Measurements from ENCODE around the gene SRSF1.
"Not testable (repeated sequence)": the region's sequence is repeated elsewhere in the genome, so short reads cannot be mapped to it uniquely, and the experiment has no call there.

Gene SRSF1, protein sequence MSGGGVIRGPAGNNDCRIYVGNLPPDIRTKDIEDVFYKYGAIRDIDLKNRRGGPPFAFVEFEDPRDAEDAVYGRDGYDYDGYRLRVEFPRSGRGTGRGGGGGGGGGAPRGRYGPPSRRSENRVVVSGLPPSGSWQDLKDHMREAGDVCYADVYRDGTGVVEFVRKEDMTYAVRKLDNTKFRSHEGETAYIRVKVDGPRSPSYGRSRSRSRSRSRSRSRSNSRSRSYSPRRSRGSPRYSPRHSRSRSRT

DNA sequence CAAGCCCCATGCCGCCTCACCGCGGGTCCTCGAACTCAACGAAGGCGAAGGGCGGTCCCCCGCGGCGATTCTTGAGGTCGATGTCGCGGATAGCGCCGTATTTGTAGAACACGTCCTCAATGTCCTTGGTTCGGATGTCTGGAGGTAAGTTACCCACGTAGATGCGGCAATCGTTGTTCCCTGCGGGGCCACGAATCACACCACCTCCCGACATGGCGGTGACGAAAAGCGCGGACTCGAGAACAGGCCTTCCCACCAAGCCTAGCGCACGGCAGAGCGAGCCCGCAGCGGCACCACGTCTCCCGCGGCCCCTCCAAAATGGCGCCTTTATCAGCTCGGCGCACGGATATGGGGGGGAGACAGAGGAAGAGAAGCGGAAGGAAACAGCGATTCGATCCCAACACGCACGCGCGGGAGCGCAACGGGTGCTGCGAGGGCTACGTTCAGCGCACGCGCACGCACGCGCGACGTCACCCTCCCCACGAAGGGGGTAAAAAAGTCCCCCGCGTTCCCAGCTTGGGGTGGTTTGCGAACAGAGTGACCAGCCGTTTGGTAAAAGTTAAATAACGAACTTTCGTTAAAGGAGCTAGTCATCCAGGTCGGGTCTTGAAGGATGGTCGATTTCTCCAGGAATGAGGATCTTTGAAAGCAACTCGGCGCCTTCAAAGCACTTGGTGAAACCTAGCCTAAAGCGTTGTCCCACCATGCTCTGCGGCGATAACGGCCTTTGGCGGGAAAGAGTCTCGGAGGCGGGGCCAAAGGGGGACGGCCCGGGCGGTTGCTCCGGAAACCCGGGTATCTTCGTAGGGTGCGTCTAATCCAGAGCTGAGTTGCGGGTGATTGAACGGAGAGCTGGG is at the start of gene SRSF1:
Gene SRSF1 (minus strand): TSS at position 323 of the 857 bp plus-strand sequence. CDS start 109 bp downstream, at position 214.
- DNase-seq (ENCODE audit: low read depth) = peak; percentile 87

DNA sequence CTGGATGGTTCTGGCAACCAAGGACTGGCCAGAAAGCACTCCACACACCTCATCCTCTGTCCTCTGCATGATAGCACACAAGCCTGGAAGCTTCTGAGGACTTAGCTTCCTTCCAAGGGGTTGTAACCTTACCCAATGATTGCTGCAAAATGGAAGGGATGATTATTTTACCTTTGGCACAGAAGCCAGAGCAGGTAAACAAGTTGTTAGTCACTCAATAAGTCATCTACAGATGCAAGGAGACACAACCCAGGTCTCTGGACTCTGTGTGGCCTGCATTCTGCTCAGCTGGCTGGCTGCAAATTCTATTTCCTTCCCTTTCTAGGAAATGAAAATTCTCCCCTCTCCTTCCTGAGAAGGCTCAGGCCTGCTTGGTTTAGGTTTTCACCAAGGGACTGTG is 49.4 kb upstream of the SRSF1 start:
- DNase-seq (ENCODE audit: low read depth) = no peak

DNA sequence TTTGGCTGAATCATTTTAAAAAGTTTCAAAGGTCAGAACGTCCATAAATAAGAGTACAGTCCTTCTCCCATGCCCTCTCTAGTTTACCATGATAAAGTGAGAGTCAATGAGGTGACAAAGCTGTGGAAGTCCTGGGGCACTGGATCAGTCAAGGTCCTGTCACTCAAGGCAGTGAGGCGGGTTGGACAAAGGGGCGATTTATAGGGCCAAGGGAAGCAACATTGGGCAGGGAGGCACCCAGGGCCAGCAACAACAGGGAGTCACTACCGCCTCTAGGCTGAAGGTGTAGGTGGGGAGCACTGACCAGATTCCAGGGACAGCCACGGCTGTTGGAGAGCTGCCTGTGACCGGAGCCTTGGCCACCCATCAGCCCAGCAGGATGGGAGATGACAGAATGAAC is 47.6 kb upstream of the SRSF1 start:
- DNase-seq (ENCODE audit: low read depth) = no peak

DNA sequence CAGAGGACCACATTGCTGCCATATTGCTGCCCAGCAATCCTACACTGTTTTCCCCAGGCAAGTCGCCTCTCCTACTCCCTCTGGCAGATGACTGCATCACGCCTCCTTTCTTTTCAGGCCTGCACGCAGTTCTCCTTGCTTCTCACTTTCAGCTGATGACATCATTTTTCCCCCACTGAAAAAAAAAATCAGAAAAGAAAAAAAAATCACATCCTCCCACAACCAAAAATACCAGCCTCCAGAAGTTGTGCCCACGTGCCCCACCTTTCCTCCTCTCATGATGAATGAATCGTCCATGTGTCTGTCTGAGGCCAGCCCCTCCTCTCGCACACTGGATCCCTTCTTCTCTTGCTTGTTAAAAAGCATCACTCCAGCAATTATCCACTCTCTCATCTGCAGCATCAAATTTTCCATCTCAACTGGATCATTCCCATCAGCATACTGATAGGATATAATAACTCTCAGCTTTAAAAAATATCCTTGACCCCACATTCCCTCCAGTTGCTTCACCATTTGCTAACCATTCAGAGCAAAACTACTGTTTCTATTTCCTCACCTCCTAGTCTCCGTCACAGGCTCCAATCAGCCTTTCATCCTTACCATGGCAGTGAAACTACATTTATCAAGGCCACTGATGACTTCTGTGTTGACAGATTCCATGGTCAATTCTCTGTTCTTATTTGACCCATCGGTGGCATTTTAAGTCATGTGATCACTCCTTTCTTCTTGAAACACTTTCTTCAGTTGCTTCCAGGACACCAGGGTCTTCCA is 46.1 kb upstream of the SRSF1 start:
- no peak for DNase-seq (ENCODE audit: low read depth)

DNA sequence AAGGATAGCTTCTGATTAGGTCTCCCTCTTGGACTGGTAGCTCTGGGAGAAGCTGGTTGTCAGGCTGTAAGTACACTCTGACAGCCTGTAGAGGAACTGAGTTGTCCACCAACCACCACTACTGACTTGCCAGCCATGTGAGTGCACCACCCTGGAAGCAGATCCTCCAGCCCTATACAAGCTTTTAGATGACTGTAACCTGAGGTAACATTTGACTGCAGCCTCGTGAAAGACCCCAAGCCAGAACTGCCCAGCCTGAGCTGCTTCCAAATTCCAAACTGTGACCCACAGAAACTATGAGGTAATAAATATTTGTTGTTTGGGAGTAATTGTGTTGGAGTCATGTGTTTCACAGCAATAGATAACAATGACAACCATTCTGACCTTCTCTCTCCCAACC is 45.4 kb upstream of the SRSF1 start:
- DNase-seq (ENCODE audit: low read depth) = no peak

DNA sequence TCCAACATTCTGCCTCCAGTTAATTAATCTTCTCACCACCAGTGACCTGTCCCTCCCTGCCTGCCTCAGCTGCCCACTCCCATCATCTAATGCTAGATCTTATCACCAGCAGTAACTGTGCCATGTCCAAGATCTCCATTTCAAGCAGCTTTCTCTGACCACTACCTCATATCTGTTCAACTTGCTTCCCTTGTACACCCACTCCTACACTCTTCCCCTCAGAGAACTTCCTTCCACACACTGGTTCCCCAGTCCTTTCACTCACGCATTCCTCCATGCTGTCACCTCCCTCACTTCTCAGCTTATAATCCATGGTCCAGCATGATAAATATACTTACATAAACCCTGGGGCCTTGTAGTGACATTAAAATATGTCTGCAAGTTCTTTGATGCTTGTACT is 44.4 kb upstream of the SRSF1 start:
- DNase-seq (ENCODE audit: low read depth) = no peak

DNA sequence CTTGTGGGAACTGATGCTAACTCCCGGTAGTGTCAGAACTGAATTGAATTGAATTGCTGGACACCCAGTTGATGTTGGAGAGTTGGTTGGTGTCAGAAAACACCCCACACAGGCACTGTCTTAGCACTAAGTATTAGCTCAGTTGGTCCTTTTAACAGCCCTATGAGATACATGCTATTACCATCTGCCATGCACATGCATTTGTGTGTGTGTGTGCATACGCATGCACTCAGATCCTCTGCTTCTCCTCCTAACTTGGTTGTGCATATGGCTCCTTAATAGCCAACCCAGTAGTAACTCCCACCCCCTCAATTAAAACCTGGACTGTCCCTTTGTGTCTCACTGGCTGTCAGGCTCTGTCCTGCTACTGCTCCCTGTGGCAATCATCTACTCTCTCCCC is 43.9 kb upstream of the SRSF1 start:
- no peak for DNase-seq (ENCODE audit: low read depth)

DNA sequence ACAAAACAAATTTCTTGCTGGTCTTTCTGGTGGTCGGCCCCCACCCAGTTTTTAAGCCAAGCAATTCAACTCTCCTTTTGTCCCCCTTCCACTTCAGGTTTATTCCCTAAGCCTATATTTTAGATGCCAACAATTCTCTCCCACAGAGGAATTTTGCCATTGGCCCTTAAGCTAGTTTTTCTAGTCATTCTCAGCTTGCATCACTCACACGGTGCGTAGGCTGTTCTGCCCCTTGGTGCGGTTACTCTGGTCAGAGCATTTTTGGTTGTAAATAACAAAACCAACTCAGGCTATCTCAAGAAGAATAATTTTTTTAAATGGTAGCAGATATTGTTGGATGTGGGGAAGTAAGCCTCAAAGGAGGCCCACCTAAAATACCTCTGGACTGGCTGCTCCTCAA is 42.5 kb upstream of the SRSF1 start:
- no peak for DNase-seq (ENCODE audit: low read depth)

DNA sequence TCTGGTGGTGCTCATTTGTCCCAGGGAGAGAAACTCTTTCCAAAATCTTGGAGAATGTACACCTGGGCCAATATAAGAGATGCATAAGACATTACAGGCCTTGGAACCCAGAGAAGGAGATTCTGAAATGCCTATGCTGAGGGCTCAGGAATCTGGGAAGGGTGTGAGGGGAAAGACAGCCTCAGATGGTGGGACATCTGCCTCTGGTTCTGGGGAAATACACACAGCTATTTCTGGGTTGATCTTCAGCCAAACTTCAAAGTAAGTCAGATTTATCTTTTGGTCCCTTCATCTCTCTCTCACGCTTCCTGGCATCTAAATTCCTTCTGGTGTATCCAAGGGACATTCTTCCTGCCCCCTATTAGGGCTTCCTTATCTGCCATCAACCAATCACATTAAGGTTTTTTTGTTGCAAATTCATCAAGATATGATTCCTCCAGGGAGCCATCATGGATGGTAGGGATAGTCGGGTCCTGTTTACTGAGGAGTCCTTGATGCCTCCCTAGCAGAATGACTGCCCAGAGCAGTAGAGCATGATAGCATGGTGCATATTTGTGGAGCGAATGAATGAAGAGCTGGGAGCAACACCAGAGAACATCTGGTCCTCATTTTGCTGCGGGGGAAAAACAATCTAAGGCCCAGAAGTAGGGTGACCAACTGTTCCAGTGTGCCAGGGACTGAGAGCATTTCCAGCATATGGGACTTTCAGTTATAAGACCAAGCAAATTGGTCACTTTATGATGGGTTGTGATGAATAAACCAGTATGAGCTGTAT is 40.5 kb upstream of the SRSF1 start:
- DNase-seq (ENCODE audit: low read depth) = peak; percentile 21

DNA sequence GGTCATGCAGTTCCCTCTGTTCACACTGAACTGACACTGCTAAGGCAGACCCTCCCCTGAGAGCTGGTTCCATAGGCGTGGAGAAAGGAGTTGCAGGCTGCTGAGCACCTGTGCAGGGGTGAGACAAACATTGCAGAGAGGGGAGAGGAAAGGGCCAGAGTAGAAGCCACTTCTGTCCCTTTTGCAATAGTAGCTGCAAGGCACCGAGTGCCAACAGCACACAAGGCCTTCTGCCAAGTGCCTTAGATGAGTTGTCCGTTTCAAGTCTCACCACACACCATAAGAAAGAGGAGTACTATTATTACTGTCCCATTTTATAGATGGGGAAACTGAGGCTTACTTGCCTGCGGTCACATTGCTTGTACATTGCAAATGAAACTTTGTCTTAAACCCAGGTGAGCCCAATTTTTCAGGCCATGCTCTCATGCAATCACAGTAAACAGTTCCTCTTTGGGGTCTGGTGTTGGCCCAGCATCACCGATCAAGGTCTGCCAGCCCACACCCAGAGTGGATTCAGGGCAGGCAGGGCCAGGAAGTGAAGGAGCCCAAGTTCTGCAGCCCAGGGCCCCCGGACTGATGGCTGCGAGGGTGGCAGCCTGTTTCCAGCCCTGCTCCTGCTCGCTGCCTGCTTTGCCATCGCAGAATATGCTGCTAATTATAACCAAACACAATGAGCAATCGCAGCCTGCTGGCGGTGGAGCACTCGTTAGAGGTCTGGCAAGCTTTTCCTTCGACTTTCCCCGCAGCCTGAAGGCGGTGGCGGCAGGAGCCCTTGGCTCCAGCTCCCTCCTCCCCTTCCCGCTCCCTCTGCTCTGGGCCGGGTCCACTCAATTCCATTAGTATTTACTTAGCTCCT is 39.4 kb upstream of the SRSF1 start:
- no peak for DNase-seq (ENCODE audit: low read depth)

DNA sequence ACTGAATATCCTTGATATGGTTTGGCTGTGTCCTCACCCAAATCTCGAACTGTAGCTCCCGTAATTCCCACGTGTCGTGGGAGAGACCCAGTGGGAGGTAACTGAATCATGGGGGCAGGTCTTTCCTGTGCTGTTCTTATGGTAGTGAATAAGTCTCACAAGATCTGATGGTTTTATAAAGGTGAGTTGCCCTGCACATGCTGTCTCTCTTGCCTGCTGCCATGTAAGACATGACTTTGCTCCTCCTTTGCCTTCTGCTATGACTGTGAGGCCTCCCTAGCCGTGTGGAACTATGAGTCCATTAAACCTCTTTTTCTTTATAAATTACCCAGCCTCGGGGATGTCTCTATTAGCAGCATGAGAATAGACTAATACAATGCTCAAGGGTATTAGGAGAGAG is 37.2 kb upstream of the SRSF1 start:
- not testable (repeated sequence) for DNase-seq (ENCODE audit: low read depth)

DNA sequence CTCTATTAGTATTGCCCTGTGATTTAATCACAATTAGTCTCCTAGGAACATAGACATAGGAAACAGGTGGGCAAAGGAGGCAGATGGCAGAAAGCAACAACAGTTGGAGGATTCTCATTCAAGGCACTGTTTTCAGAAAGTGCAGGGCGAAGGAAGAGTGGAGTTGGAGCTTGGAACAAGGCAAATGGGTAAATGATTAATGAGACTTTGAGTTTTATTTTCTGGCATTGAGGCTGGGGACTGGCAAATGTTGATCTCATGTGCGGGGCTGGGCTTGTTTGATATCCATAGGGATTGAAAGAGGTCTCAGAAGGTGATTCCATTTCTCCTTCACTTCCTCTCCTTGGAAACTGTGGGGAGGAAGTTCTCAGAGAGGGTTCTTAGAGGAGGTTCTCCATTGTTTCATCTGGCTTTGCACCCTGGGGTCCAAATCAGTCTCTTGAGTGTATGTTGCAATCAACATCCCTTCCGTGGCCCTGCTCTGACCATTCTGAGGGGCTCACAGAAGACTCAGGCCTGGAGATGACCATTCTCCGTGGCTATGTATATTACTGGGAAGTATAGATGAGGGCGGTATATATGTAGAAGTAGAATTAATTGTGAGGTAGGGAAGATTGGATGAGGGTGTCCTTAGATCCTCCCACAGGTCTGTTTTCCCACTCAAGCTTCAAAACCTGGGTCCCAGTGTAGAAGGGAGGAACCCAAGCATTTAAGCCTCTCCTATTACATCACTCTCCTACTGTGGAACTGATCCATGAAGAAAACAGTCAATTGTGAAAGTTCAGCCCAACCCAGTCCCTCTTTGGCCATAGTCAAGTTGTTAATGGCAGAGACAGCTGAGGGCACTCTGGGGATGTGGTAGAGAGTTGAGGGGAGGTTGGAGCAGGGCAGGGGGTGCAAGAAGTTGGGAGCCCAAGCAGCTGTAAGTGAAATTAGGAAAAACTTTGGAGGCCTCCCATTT is 36.5 kb upstream of the SRSF1 start:
- no peak for DNase-seq (ENCODE audit: low read depth)

DNA sequence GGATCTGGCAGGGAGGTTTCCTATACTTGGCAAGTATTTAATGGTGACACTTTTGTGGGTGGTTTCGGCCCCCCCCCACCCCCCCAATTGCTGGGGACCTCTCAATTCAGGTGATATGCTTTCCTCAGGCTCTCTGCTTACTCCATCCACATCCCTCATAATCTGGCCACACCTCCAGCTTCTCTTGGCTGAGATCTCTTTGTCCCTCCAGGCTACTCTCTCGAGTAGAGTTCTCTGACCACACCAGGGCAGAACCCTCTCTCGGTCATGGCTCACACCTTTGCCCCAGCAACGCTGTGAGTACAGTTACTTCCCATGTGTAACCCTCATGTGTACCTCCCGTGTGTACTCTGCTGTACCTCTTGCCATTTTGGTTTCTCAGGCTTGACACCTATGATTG is 34.1 kb upstream of the SRSF1 start:
- no peak for DNase-seq (ENCODE audit: low read depth)

DNA sequence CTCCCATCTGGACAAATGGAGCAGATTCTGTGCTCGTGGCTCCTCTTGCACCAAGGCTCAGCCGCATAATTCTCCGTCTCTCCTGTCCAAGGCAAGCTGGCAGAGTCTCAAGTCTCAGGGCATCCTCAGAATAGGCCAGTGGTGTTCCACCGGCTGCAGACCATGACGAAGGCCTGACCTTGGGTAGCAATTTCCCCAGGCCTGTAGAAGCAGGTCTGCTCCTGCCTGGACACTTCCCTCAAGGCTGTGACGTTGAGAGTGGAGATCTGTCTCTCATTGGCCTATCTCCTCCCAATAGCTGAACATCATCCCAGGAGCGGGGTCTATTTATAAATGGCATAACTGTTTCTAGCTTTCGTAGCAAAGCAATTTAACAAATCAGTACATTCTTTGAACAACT is 33.3 kb upstream of the SRSF1 start:
- no peak for DNase-seq (ENCODE audit: low read depth)

DNA sequence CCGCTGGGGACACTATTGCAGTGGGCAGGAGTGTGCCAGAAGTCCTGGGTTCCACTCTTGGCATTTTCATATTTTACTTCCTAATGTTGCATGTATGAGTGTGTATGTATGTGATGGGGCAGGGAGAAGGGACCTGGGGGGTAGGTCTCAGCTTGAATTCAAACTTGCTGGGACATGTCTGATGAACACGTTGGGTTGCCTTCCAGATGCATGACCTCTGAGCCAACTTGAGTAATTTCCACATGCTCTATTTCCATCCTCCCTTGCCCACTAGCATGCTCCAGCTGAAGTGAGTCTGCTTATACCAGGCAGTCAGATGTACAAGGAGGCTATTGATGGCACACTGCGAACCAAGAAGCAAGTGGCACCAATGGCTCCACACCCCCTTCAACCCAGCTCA is 32.9 kb upstream of the SRSF1 start:
- no peak for DNase-seq (ENCODE audit: low read depth)

DNA sequence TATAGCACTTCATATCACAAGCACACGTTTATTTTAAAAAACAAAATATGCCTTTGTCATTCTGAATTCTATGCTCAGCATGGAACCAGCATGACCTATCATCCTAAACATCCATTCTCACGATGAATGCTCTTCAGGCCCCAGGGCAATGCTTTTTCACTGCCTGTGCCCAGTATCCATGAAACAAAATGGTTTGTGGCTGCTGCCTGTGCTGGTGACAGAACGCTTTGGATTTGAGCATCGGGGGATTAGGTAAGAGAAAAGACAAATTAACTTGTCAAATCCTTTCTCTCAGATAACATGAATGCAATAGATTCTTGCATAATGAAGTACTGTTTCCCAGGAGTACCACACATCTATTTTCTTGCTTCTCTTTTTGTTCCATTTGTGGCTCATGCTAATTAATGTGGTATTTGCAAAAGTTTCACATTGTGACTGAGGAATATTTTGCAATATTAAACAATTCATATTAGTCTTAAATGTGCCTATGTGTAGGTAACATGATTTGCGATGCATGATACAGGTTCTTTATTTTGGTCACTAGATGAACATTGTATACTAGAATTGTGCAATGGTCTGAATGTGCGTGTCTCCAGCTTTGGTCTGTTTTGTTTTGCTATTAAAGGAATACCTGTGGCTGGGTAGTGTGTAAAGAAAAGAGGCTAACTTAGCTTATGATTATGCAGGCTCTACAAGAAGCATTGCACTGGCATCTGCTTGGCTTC is 25.8 kb upstream of the SRSF1 start:
- DNase-seq (ENCODE audit: low read depth) = no peak

DNA sequence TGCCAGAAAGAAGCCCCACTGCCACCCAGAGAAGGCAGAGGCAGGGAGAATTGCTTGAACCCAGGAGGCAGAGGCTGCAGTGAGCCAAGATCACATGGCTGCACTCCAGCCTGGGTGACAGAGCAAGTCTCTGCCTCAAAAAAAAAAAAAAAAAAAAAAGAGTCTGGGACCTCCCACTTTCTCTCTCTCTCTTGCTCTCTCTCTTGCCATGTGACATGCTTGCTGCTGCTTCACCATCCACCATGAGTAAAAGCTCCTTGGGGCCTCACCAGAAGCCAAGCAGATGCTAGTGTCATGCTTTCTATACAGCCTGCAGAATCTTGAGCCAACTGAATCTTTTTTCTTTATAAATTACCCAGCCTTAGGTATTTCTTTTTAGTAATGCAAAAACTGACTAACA is 21.5 kb upstream of the SRSF1 start:
- no peak for DNase-seq (ENCODE audit: low read depth)

DNA sequence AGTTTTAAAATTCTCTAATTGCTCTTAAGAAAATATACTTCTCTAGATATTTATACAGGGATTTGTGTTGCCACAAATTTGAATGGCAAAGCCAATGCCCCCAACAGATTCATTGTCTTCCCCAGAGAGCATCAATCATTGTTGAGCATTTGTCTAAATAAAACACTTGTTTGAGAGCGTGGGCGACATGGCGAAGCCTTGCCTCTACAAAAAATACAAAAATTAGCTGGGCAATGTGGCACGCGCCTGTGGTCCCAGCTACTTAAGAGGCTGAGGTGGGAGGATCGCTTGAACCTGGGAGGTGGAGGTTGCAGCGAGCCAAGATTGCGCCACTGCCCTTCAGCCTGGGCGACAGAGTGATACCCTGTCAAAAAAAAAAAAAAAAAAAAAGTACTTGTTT is 13.4 kb upstream of the SRSF1 start:
- DNase-seq (ENCODE audit: low read depth) = no peak

DNA sequence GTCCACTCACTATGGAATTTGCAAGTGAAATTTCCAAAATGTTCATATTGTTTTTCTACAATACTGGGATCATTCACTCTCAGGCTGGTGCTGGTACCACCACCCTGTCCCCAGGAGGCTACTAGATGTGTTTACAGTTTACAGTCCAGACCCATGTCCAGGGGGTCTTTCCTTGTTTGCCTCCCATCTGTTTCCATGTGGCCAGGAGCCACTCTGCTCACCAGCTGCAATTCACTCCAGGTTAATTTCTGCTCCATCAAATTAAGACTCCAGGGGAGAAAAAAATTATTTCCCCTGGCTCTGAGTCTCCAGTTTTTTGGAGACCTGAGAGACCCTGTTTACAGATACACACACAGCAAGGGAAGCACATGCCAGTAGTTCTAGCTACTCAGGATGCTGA is 12.5 kb upstream of the SRSF1 start:
- no peak for DNase-seq (ENCODE audit: low read depth)

Measured in GM04503 (cell line).